NB4 (cell line): ENCODE data around the gene PEAK1.

Experiments
- DNase-seq: peaks from one replicate; pipeline ENCODE4 v3.0.0; 2010; ENCODE audit warnings: low read depth
- H3K4me3 ChIP-seq: one replicate; pipeline ENCODE4 v1.5.1; 2011; ENCODE audit warnings: mild to moderate bottlenecking, low read depth, low read length, moderate library complexity
- MYC ChIP-seq: IDR thresholded peaks from 2 replicates; pipeline ENCODE4 v1.6.1; 2011; ENCODE audit warnings: low read depth, low read length
- POLR2A ChIP-seq: IDR thresholded peaks from 2 replicates; pipeline ENCODE4 v1.6.1; 2011; ENCODE audit warnings: mild to moderate bottlenecking; ENCODE audit not compliant: insufficient read length; ENCODE audit errors: extremely low read depth
- TF ChIP-seq, protein P1 (sequence below): IDR thresholded peaks from 2 replicates; pipeline ENCODE4 v1.6.1; 2011; ENCODE audit warnings: low read depth, low read length
- TF ChIP-seq, protein P2 (sequence below): IDR thresholded peaks from one replicate; pipeline ENCODE4 v1.5.1; 2012; ENCODE audit warnings: low read depth, low read length

Gene PEAK1

DNA sequence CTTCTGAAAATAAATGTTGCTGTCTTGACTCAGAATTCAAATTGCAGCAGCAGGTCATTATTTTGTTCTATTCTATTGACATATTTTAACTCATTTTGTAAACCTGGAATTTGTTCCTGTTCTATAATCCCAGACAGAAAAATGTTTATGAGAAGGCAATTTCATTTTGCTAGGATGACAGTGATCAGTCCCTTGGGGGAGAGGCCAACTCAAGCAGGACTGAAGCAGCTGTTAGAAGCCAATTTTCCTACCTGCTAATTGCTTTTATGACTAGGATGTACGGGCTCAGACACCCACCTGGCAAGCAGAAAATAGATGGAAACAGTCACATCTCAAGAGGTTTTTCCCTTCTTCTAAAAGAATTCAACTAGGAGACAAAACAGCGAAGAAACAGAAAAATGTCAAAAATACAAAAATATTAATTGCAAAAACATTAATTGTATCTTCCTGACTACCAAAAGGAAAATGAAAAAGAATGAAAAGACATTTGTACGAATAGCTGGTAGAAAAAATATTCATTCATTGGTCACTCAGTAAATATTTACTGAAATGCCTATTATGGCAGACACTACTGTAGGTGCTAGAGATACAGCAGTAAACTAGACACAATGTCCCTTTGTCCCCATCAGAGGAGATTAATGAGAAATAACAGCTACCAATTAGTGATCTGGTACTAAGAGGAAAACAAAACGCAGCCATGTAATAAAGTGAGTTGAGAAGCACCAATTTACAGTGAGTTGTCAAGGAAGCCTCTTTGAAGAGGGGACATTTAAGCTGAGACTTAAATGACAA, 73.5 kb downstream of the PEAK1 start:
- no peak for DNase-seq
- H3K4me3 ChIP-seq, result no peak overlapping the region
- TF ChIP-seq POLR2A (no peak), MYC (no peak)
- TF ChIP-seq, protein P1, sequence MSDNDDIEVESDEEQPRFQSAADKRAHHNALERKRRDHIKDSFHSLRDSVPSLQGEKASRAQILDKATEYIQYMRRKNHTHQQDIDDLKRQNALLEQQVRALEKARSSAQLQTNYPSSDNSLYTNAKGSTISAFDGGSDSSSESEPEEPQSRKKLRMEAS, result no peak
- TF ChIP-seq, protein P2, sequence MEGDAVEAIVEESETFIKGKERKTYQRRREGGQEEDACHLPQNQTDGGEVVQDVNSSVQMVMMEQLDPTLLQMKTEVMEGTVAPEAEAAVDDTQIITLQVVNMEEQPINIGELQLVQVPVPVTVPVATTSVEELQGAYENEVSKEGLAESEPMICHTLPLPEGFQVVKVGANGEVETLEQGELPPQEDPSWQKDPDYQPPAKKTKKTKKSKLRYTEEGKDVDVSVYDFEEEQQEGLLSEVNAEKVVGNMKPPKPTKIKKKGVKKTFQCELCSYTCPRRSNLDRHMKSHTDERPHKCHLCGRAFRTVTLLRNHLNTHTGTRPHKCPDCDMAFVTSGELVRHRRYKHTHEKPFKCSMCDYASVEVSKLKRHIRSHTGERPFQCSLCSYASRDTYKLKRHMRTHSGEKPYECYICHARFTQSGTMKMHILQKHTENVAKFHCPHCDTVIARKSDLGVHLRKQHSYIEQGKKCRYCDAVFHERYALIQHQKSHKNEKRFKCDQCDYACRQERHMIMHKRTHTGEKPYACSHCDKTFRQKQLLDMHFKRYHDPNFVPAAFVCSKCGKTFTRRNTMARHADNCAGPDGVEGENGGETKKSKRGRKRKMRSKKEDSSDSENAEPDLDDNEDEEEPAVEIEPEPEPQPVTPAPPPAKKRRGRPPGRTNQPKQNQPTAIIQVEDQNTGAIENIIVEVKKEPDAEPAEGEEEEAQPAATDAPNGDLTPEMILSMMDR, result no peak

DNA sequence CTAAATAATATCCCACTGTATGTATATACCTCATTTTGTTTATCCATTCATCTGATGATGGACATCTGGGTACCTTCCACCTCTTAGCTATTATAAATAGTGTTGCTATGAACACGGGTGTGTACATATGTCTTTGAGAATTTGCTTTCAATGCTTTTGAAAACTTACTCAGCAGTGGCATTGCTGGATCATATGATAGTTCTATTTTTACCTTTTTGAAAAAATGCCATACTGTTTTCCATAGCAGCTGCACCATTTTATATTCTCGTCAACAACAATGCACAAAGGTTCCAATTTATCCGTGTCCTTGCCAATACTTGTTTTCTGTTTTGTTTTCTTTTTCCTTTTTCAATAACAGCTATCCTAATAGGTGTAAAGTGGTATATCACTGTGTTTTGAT, 77.1 kb downstream of the PEAK1 start:
- H3K4me3 ChIP-seq, result no peak overlapping the region
- TF ChIP-seq POLR2A (no peak), MYC (no peak)
- DNase-seq, result no peak

DNA sequence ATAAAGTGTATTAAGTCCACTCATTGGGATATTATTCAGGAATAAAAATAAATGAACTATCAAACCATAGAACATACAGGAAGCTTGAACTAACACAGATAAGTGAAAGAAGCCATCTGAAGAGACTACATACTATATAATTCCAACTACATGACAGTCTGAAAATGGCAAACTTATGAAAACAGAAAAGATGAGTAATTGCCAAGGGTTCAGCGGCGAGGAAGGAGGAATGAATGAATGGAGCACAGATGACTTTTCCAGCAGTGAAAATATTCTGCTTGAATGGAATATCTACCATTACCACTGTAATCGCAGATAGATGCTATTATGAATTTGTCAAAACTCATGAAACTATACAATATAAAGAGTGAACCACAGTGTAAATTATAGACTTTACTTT, 79.7 kb downstream of the PEAK1 start:
- DNase-seq, result no peak
- TF ChIP-seq, protein P1, result no peak
- TF ChIP-seq MYC (no peak), POLR2A (no peak)
- TF ChIP-seq, protein P2, result no peak
- no peak overlapping the region for H3K4me3 ChIP-seq

DNA sequence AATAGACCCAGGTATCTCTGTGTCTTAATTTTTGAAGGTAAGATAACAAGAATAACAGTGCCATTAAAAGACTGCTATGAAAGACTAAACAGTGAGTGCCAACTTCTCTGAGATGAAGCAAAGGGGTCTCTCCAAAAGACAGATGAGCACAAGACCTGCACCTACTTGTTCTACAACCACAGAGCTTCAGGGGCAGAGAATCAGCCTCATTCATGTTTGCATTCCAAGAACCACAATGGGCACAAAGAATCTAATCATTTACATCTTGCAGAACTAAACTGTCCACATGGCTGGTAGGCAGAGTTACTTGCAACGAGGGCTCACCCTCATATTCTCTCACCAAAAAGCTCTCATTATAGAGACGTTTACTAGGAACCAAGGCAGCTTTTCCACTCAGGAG, 83.9 kb downstream of the PEAK1 start:
- H3K4me3 ChIP-seq, result no peak overlapping the region
- no peak for DNase-seq
- TF ChIP-seq, protein P1, result no peak
- TF ChIP-seq MYC (no peak), POLR2A (no peak)
- TF ChIP-seq, protein P2, result no peak

DNA sequence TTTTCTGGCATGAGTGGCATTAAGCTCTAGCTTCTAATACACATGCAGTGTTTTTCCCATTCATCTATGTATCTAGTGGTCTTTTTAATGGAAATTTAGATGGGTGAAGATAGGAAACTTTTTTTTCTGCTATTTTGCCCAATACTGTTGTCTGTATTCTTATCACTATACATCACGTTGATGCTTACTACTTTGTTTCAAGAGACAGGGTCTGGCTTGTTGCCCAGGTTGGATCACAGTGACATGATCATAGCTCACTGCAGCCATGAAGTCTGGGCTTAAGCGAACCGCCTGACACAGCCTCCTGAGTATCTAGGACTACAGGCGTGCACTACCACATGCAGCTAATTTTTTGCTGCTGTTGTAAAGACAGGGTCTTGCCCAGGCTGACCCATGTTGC, 84.6 kb downstream of the PEAK1 start:
- no peak overlapping the region for H3K4me3 ChIP-seq
- TF ChIP-seq POLR2A, result no peak
- TF ChIP-seq, protein P1, result no peak
- TF ChIP-seq, protein P2, result no peak
- no peak for TF ChIP-seq MYC
- no peak for DNase-seq

DNA sequence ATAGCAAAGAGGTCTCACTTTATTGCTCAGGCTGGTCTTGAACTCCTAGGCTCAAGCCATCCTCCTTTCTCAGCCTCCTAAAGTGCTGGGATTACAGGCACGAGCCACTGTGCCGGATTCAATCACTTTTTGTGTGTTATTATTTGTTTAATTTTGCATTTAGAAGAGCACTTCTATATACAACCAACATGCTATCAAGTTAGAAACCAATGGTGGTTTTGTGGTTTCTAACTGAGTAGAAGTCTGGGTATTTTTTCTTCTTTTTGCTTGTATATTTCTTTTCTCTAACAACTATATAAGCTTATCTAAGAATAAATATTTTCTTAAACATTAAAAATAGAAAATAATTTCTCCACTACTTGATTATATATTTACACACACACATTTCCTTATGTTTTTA, 86.7 kb downstream of the PEAK1 start:
- DNase-seq, result no peak
- no peak overlapping the region for H3K4me3 ChIP-seq
- TF ChIP-seq POLR2A, result no peak
- TF ChIP-seq, protein P2, result no peak
- no peak for TF ChIP-seq MYC
- TF ChIP-seq, protein P1, result no peak
